GM23338 (cell line): ENCODE measurements around the gene CORO1C. TPM values are rescaled to one million over a fixed set of nuclear protein-coding genes. Genes with fewer than 3 reads are reported as not detected.

Experiments used
- ATAC-seq: fragments of 200-7000 bp; cut with Tn5 transposase; 3 replicates; pipeline ENCODE4 v1.9.1; 2020
- DNase-seq: peaks from one replicate; pipeline ENCODE4 v3.0.0-alpha.2; 2015; ENCODE audit warnings: low spot score
- H2AFZ ChIP-seq: fragments of 200-600 bp; sonication (generic); 2 replicates; pipeline ENCODE4 v1.8.0; 2016; ENCODE audit warnings: antibody characterized with exemption, mild to moderate bottlenecking, moderate library complexity
- H3F3A ChIP-seq: fragments of 200-600 bp; sonication (generic); replicated peaks from 2 replicates; pipeline ENCODE4 v1.8.0; 2017; ENCODE audit warnings: antibody characterized with exemption, mixed run types, low read depth
- H3K27ac ChIP-seq: fragments of 200-600 bp; sonication (generic); 2 replicates; pipeline ENCODE4 v1.6.1; 2016; ENCODE audit warnings: low read depth
- H3K27me3 ChIP-seq: fragments of 200-600 bp; sonication (generic); 2 replicates; pipeline ENCODE4 v1.8.0; 2016; ENCODE audit warnings: mild to moderate bottlenecking, mixed run types, moderate library complexity; ENCODE audit not compliant: insufficient read depth
- H3K36me3 ChIP-seq: fragments of 200-600 bp; sonication (generic); 2 replicates; pipeline ENCODE4 v1.8.0; 2016; ENCODE audit warnings: mild to moderate bottlenecking; ENCODE audit not compliant: insufficient read depth
- H3K4me1 ChIP-seq: fragments of 200-600 bp; sonication (generic); 2 replicates; pipeline ENCODE4 v1.8.0; 2016; ENCODE audit warnings: mild to moderate bottlenecking, moderate library complexity; ENCODE audit not compliant: insufficient read depth
- H3K4me2 ChIP-seq: fragments of 200-600 bp; sonication (generic); 2 replicates; pipeline ENCODE4 v1.7.1; 2017; ENCODE audit warnings: mixed run types
- H3K4me3 ChIP-seq: fragments of 200-600 bp; sonication (generic); 2 replicates; pipeline ENCODE4 v1.6.1; 2016; ENCODE audit warnings: mixed run types
- H3K79me2 ChIP-seq: fragments of 200-600 bp; sonication (generic); replicated peaks from 2 replicates; pipeline ENCODE4 v1.8.0; 2017; ENCODE audit warnings: mild to moderate bottlenecking; ENCODE audit not compliant: insufficient read depth
- H3K9me2 ChIP-seq: fragments of 200-600 bp; sonication (generic); 2 replicates; pipeline ENCODE4 v1.8.0; 2017; ENCODE audit not compliant: insufficient read depth
- H4K20me1 ChIP-seq: fragments of 200-600 bp; sonication (generic); replicated peaks from 2 replicates; pipeline ENCODE4 v1.8.0; 2017; ENCODE audit warnings: mild to moderate bottlenecking; ENCODE audit not compliant: insufficient read depth
- H3K27ac Mint-ChIP-seq: 2 replicates; pipeline ENCODE4 v1.8.0; 2020; ENCODE audit warnings: inconsistent platforms, mild to moderate bottlenecking, moderate library complexity, mixed read lengths
- H3K27me3 Mint-ChIP-seq: 3 replicates; pipeline ENCODE4 v1.8.0; 2022; ENCODE audit warnings: low read depth, mild to moderate bottlenecking, moderate library complexity, mixed read lengths, inconsistent platforms; ENCODE audit not compliant: insufficient read depth, poor library complexity
- H3K36me3 Mint-ChIP-seq: 3 replicates; pipeline ENCODE4 v1.8.0; 2021; ENCODE audit warnings: low read depth, mild to moderate bottlenecking, inconsistent platforms, moderate library complexity, mixed read lengths
- H3K4me1 Mint-ChIP-seq: 3 replicates; pipeline ENCODE4 v1.8.0; 2020; ENCODE audit warnings: mild to moderate bottlenecking, inconsistent platforms, mixed read lengths
- H3K4me3 Mint-ChIP-seq: 3 replicates; pipeline ENCODE4 v1.8.0; 2021; ENCODE audit warnings: moderate library complexity, mild to moderate bottlenecking, inconsistent platforms, mixed read lengths
- H3K9me3 Mint-ChIP-seq: 3 replicates; pipeline ENCODE4 v1.8.0; 2020; ENCODE audit warnings: moderate library complexity, mild to moderate bottlenecking, inconsistent platforms, mixed read lengths
- CREB1 ChIP-seq: fragments of 250-450 bp; sonication (Bioruptor Pico); IDR thresholded peaks from 2 replicates; pipeline ENCODE4 v1.5.0; 2020; ENCODE audit warnings: low read depth, mild to moderate bottlenecking, moderate library complexity
- EZH2 ChIP-seq: fragments of 200-600 bp; sonication (generic); IDR thresholded peaks from one replicate; pipeline ENCODE4 v1.8.0; 2017; ENCODE audit warnings: antibody characterized with exemption, mild to moderate bottlenecking, low read depth; ENCODE audit not compliant: unreplicated experiment
- EZH2phosphoT487 ChIP-seq: fragments of 200-600 bp; sonication (generic); IDR thresholded peaks from one replicate; pipeline ENCODE4 v1.8.1; 2018; ENCODE audit warnings: antibody characterized with exemption; ENCODE audit not compliant: unreplicated experiment
- JUNB ChIP-seq: IDR thresholded peaks from one replicate; pipeline ENCODE4 v1.6.1; 2016; ENCODE audit warnings: antibody characterized with exemption; ENCODE audit not compliant: unreplicated experiment
- NANOG ChIP-seq: IDR thresholded peaks from 2 replicates; pipeline ENCODE4 v1.6.1; 2016; ENCODE audit warnings: antibody characterized with exemption, borderline replicate concordance
- POLR2AphosphoS5 ChIP-seq: IDR thresholded peaks from 2 replicates; pipeline ENCODE4 v1.6.1; 2016; ENCODE audit warnings: antibody characterized with exemption, low read depth
- STAT1 ChIP-seq: IDR thresholded peaks from one replicate; pipeline ENCODE4 v1.6.1; 2016; ENCODE audit warnings: antibody characterized with exemption; ENCODE audit not compliant: unreplicated experiment
- ZNF114 ChIP-seq: fragments of 250-450 bp; sonication (Bioruptor Pico); IDR thresholded peaks from 2 replicates; pipeline ENCODE4 v1.5.0; 2020; ENCODE audit warnings: mild to moderate bottlenecking, moderate library complexity
- ZNF331 ChIP-seq: fragments of 250-450 bp; sonication (Bioruptor Pico); IDR thresholded peaks from 2 replicates; pipeline ENCODE4 v1.5.0; 2020; ENCODE audit warnings: low read depth, mild to moderate bottlenecking, moderate library complexity
- polyA plus RNA-seq: library from polyadenylated mRNA; unstranded; fragments of >200 nt; fragmentation: Nextera tagmentation; extraction: Ambion mirVana; gene quantifications from 2 replicates; pipeline ENCODE4 v1.2.1, GENCODE V29; 2016
- total RNA-seq: library from RNA; depleted of rRNA; stranded (reverse); fragments of >200 nt; shearing (Covaris generic); gene quantifications from 2 replicates; pipeline ENCODE4 v1.2.3, GENCODE V29; 2014
- TF ChIP-seq, protein P1 (sequence below): IDR thresholded peaks from one replicate; pipeline ENCODE4 v1.6.1; 2018; ENCODE audit warnings: antibody characterized with exemption; ENCODE audit not compliant: unreplicated experiment
- TF ChIP-seq, protein P2 (sequence below): fragments of 250-450 bp; sonication (Bioruptor Pico); IDR thresholded peaks from 2 replicates; pipeline ENCODE4 v1.5.0; 2020; ENCODE audit warnings: mild to moderate bottlenecking, moderate library complexity
- TF ChIP-seq, protein P3 (sequence below), 2 experiments: fragments of 200-600 bp in 1 of 2; sonication (generic) in 1 of 2; conservative IDR thresholded peaks; 2 replicates each; pipeline versions ENCODE4 v1.5.1 to v1.6.1; 2016 to 2017; ENCODE audit warnings: antibody characterized with exemption in 2 of 2, low read depth in 2 of 2, mild to moderate bottlenecking in 2 of 2, moderate library complexity in 1 of 2
- TF ChIP-seq, protein P4 (sequence below): IDR thresholded peaks from 2 replicates; pipeline ENCODE4 v1.6.1; 2016; ENCODE audit warnings: antibody characterized with exemption

CORO1C gene
- total and polyA plus RNA-seq, 2 experiments from 2014 or later = 59.2 to 89.5 TPM

DNA sequence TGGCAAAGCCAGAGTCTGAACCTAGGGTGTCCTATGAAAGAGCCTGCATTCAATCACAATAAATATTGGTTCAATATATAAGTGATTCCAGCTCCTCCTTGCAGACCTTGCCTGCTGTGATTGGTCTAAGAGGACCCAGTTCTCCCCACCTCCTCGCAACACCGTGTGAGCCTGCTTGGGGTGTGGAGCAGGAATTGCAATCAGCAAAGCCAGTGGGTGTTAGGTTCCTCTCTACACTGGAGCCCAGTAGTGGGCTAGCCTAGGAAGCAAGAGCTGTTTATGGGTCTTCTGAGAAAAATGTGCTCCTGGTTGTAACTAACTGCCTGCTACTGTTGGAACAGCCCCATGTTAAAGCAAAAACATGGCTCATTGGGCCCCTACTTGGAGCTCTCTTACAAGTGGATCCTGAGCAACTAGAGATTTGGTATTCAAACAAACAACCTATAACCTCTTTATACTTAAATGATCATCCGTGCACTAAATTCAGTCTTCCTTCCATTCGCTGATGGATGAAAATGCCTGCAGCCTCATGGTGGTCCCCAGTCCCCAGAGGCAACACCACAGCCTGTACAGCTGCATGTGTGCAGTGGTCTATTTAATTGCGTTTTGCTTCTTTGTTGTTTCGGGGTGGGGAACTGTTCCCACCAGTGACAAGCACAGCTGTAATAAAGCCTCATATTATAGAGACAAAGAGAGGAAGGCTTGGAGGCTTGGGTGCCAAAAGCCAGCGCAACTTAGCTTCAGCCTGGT lies 93.9 kb downstream of the CORO1C start:
- peaks cover 4% of the 10 kb centered on the region; the same call in 1 of the 2 replicates for H3K9me2 ChIP-seq
- peak overlapping the region; percentile 94; the same call in 1 of the 2 replicates for H3K27ac ChIP-seq
- H3F3A ChIP-seq = 0 out of 2 replicates have a peak, but pooled peaks cover 8% of the 10 kb centered on the region
- peak overlapping the region; percentile 30; the same call in 1 of the 2 replicates for H2AFZ ChIP-seq
- TF ChIP-seq CREB1 (no peak), JUNB (no peak), EZH2 (no peak), POLR2AphosphoS5 (no peak), ZNF331 (CRISPR knock-in tag) (no peak), STAT1 (no peak), EZH2phosphoT487 (no peak), NANOG (no peak), ZNF114 (no peak)
- TF ChIP-seq, protein P1, sequence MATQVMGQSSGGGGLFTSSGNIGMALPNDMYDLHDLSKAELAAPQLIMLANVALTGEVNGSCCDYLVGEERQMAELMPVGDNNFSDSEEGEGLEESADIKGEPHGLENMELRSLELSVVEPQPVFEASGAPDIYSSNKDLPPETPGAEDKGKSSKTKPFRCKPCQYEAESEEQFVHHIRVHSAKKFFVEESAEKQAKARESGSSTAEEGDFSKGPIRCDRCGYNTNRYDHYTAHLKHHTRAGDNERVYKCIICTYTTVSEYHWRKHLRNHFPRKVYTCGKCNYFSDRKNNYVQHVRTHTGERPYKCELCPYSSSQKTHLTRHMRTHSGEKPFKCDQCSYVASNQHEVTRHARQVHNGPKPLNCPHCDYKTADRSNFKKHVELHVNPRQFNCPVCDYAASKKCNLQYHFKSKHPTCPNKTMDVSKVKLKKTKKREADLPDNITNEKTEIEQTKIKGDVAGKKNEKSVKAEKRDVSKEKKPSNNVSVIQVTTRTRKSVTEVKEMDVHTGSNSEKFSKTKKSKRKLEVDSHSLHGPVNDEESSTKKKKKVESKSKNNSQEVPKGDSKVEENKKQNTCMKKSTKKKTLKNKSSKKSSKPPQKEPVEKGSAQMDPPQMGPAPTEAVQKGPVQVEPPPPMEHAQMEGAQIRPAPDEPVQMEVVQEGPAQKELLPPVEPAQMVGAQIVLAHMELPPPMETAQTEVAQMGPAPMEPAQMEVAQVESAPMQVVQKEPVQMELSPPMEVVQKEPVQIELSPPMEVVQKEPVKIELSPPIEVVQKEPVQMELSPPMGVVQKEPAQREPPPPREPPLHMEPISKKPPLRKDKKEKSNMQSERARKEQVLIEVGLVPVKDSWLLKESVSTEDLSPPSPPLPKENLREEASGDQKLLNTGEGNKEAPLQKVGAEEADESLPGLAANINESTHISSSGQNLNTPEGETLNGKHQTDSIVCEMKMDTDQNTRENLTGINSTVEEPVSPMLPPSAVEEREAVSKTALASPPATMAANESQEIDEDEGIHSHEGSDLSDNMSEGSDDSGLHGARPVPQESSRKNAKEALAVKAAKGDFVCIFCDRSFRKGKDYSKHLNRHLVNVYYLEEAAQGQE = no peak
- TF ChIP-seq, protein P2, sequence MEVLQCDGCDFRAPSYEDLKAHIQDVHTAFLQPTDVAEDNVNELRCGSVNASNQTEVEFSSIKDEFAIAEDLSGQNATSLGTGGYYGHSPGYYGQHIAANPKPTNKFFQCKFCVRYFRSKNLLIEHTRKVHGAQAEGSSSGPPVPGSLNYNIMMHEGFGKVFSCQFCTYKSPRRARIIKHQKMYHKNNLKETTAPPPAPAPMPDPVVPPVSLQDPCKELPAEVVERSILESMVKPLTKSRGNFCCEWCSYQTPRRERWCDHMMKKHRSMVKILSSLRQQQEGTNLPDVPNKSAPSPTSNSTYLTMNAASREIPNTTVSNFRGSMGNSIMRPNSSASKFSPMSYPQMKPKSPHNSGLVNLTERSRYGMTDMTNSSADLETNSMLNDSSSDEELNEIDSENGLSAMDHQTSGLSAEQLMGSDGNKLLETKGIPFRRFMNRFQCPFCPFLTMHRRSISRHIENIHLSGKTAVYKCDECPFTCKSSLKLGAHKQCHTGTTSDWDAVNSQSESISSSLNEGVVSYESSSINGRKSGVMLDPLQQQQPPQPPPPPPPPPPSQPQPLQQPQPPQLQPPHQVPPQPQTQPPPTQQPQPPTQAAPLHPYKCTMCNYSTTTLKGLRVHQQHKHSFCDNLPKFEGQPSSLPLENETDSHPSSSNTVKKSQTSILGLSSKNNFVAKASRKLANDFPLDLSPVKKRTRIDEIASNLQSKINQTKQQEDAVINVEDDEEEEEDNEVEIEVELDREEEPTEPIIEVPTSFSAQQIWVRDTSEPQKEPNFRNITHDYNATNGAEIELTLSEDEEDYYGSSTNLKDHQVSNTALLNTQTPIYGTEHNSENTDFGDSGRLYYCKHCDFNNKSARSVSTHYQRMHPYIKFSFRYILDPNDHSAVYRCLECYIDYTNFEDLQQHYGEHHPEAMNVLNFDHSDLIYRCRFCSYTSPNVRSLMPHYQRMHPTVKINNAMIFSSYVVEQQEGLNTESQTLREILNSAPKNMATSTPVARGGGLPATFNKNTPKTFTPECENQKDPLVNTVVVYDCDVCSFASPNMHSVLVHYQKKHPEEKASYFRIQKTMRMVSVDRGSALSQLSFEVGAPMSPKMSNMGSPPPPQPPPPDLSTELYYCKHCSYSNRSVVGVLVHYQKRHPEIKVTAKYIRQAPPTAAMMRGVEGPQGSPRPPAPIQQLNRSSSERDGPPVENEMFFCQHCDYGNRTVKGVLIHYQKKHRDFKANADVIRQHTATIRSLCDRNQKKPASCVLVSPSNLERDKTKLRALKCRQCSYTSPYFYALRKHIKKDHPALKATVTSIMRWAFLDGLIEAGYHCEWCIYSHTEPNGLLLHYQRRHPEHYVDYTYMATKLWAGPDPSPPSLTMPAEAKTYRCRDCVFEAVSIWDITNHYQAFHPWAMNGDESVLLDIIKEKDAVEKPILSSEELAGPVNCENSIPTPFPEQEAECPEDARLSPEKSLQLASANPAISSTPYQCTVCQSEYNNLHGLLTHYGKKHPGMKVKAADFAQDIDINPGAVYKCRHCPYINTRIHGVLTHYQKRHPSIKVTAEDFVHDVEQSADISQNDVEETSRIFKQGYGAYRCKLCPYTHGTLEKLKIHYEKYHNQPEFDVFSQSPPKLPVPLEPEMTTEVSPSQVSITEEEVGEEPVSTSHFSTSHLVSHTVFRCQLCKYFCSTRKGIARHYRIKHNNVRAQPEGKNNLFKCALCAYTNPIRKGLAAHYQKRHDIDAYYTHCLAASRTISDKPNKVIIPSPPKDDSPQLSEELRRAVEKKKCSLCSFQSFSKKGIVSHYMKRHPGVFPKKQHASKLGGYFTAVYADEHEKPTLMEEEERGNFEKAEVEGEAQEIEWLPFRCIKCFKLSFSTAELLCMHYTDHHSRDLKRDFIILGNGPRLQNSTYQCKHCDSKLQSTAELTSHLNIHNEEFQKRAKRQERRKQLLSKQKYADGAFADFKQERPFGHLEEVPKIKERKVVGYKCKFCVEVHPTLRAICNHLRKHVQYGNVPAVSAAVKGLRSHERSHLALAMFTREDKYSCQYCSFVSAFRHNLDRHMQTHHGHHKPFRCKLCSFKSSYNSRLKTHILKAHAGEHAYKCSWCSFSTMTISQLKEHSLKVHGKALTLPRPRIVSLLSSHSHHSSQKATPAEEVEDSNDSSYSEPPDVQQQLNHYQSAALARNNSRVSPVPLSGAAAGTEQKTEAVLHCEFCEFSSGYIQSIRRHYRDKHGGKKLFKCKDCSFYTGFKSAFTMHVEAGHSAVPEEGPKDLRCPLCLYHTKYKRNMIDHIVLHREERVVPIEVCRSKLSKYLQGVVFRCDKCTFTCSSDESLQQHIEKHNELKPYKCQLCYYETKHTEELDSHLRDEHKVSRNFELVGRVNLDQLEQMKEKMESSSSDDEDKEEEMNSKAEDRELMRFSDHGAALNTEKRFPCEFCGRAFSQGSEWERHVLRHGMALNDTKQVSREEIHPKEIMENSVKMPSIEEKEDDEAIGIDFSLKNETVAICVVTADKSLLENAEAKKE (CRISPR knock-in tag) = no peak
- TF ChIP-seq, protein P3, sequence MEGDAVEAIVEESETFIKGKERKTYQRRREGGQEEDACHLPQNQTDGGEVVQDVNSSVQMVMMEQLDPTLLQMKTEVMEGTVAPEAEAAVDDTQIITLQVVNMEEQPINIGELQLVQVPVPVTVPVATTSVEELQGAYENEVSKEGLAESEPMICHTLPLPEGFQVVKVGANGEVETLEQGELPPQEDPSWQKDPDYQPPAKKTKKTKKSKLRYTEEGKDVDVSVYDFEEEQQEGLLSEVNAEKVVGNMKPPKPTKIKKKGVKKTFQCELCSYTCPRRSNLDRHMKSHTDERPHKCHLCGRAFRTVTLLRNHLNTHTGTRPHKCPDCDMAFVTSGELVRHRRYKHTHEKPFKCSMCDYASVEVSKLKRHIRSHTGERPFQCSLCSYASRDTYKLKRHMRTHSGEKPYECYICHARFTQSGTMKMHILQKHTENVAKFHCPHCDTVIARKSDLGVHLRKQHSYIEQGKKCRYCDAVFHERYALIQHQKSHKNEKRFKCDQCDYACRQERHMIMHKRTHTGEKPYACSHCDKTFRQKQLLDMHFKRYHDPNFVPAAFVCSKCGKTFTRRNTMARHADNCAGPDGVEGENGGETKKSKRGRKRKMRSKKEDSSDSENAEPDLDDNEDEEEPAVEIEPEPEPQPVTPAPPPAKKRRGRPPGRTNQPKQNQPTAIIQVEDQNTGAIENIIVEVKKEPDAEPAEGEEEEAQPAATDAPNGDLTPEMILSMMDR (conservative IDR thresholded peaks at IDR 0.05; ENCODE audit: low read depth in 2 of 2) = no peak
- TF ChIP-seq, protein P4, sequence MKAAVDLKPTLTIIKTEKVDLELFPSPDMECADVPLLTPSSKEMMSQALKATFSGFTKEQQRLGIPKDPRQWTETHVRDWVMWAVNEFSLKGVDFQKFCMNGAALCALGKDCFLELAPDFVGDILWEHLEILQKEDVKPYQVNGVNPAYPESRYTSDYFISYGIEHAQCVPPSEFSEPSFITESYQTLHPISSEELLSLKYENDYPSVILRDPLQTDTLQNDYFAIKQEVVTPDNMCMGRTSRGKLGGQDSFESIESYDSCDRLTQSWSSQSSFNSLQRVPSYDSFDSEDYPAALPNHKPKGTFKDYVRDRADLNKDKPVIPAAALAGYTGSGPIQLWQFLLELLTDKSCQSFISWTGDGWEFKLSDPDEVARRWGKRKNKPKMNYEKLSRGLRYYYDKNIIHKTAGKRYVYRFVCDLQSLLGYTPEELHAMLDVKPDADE = no peak
- H3K4me1 ChIP-seq = peaks cover 44% of the 10 kb centered on the region
- no peak for DNase-seq
- no peak overlapping the region for H3K4me3 Mint-ChIP-seq
- peak overlapping the region; percentile 36; the same call in 1 of the 2 replicates for H3K27ac Mint-ChIP-seq
- H3K36me3 Mint-ChIP-seq = no peaks in the 10 kb centered on the region
- H3K27me3 Mint-ChIP-seq = peaks cover 15% of the 10 kb centered on the region
- H3K4me1 Mint-ChIP-seq = peaks cover 54% of the 10 kb centered on the region
- H3K27me3 ChIP-seq = no peaks in the 10 kb centered on the region
- H4K20me1 ChIP-seq = no peaks in the 10 kb centered on the region
- ATAC-seq = peak; percentile 20
- no peaks in the 10 kb centered on the region for H3K79me2 ChIP-seq
- no peaks in the 10 kb centered on the region for H3K9me3 Mint-ChIP-seq
- peak overlapping the region; percentile 56; the same call in 1 of the 2 replicates for H3K4me2 ChIP-seq
- H3K36me3 ChIP-seq = no peaks in the 10 kb centered on the region
- peak overlapping the region; percentile 26; the same call in 1 of the 2 replicates for H3K4me3 ChIP-seq
